OCI-LY1 (cell line): ENCODE results near the gene CMIP.

Source experiments
- H2AFZ ChIP-seq: fragments of 200-600 bp; sonication (generic), shearing (Covaris generic); 2 replicates; pipeline ENCODE4 v1.6.0; 2014; ENCODE audit warnings: antibody characterized with exemption, mild to moderate bottlenecking, low read length
- H3F3A ChIP-seq: fragments of 200-600 bp; sonication (generic), shearing (Covaris generic); 2 replicates; pipeline ENCODE4 v1.6.0; 2014; ENCODE audit warnings: mild to moderate bottlenecking, antibody characterized with exemption, low read length, moderate library complexity; ENCODE audit not compliant: insufficient read depth
- H3K27ac ChIP-seq: fragments of 200-600 bp; sonication (generic); 2 replicates; pipeline ENCODE4 v1.5.1; 2014; ENCODE audit warnings: low read length, mixed run types, mild to moderate bottlenecking, low read depth; ENCODE audit not compliant: poor library complexity, severe bottlenecking
- H3K27me3 ChIP-seq: fragments of 200-600 bp; sonication (generic); 2 replicates; pipeline ENCODE4 v1.6.0; 2014; ENCODE audit warnings: antibody characterized with exemption, mild to moderate bottlenecking, low read length, moderate library complexity; ENCODE audit not compliant: insufficient read depth
- H3K36me3 ChIP-seq: fragments of 200-600 bp; sonication (generic); 2 replicates; pipeline ENCODE4 v1.6.1; 2014; ENCODE audit warnings: mild to moderate bottlenecking, antibody characterized with exemption, low read length, moderate library complexity, mixed read lengths; ENCODE audit not compliant: insufficient read depth
- H3K4me1 ChIP-seq: fragments of 200-600 bp; sonication (generic); 2 replicates; pipeline ENCODE4 v1.5.1; 2014; ENCODE audit warnings: mild to moderate bottlenecking, low read length, moderate library complexity; ENCODE audit not compliant: insufficient read depth, severe bottlenecking
- H3K4me2 ChIP-seq: fragments of 200-600 bp; sonication (generic), shearing (Covaris generic); 2 replicates; pipeline ENCODE4 v1.6.1; 2014; ENCODE audit warnings: low read length
- H3K4me3 ChIP-seq: fragments of 200-600 bp; sonication (generic); 2 replicates; pipeline ENCODE4 v1.5.1; 2014; ENCODE audit warnings: low read length, low read depth, mild to moderate bottlenecking, mixed read lengths; ENCODE audit not compliant: poor library complexity, severe bottlenecking
- H3K79me2 ChIP-seq: fragments of 200-600 bp; shearing (Covaris generic); 2 replicates; pipeline ENCODE4 v1.6.1; 2016; ENCODE audit warnings: mixed run types, low read length, mixed read lengths; ENCODE audit not compliant: insufficient read depth
- H3K9ac ChIP-seq: fragments of 200-600 bp; sonication (generic), shearing (Covaris generic); 2 replicates; pipeline ENCODE4 v1.6.1; 2014; ENCODE audit warnings: mild to moderate bottlenecking, low read length, mixed read lengths
- H3K9me2 ChIP-seq: fragments of 200-600 bp; sonication (generic), shearing (Covaris generic); 2 replicates; pipeline ENCODE4 v1.6.1; 2014; ENCODE audit warnings: low read depth, mild to moderate bottlenecking, low read length, mixed read lengths
- H3K9me3 ChIP-seq: fragments of 200-600 bp; shearing (Covaris generic); 2 replicates; pipeline ENCODE4 v1.6.1; 2014; ENCODE audit warnings: low read length, mixed read lengths
- H4K20me1 ChIP-seq: fragments of 200-600 bp; sonication (generic), shearing (Covaris generic); 2 replicates; pipeline ENCODE4 v1.6.0; 2016; ENCODE audit warnings: mild to moderate bottlenecking, low read length; ENCODE audit not compliant: insufficient read depth
- CTCF ChIP-seq: fragments of 200-600 bp; sonication (generic), shearing (Covaris generic); IDR thresholded peaks from 2 replicates; pipeline ENCODE4 v1.5.1; 2017; ENCODE audit warnings: mild to moderate bottlenecking, antibody characterized with exemption, low read length, moderate library complexity, mixed read lengths
- EZH2 ChIP-seq: fragments of 200-600 bp; sonication (generic), shearing (Covaris generic); IDR thresholded peaks from 2 replicates; pipeline ENCODE4 v1.8.0; 2017; ENCODE audit warnings: borderline replicate concordance, mixed run types, mild to moderate bottlenecking, antibody characterized with exemption, low read length, moderate library complexity, mixed read lengths

CMIP gene

DNA sequence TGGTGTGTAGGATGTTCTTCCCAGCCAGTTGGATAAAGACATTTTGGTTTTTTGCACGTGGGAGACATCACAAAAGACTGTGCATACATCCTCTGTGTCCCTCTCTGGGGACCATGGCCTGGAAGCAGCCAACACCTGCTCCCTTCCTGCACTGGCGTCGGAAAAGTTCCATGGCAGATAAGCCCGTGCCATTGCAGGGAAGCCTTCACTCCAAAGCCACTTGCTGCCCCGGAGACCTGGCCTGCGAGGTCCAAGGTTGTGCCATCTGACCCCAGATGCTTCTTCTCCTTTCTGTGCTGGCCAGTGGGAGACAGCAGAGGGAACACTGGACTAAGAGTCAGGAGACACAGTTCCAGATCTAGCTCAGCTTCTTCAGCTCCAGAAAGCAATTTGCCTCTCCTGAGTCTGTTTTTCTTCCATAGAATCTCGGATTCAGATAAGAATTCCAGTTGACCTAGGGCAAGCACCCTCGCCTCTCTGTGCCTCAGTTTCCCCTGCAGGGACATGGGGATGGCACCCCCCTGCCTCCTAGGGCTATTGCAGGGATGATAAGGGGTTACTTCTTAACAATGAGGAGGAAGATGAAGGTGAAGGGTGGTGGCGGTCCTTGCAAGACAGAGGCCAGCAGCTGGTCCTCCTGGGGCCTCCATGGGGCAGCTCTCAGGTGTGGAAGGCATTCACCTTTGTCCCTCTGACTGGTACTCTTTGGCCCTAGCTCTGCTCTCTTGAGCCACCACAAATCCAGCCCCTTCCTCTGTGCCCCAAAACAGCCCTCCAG lies 134.2 kb downstream of the CMIP start:
- TF ChIP-seq CTCF (no peak), EZH2 (no peak)
- Histone ChIP-seq H3K27ac (no peak overlapping the region), H3K9me3 (no peaks in the 10 kb centered on the region)

GRCh38 chr16:81581107-81581506 lies 136.5 kb downstream of the CMIP start:
- H3K27ac ChIP-seq: no peak overlapping the region
- no peaks in the 10 kb centered on the region; the same call in 1 of the 2 replicates for H3K79me2 ChIP-seq
- TF ChIP-seq CTCF (no peak), EZH2 (no peak)
- H3K9me2 ChIP-seq: no peaks in the 10 kb centered on the region
- H3K4me2 ChIP-seq: no peak overlapping the region
- no peaks in the 10 kb centered on the region for H3K4me1 ChIP-seq
- H3F3A ChIP-seq: no peaks in the 10 kb centered on the region
- no peaks in the 10 kb centered on the region for H4K20me1 ChIP-seq
- no peaks in the 10 kb centered on the region for H3K27me3 ChIP-seq
- H3K9me3 ChIP-seq: no peaks in the 10 kb centered on the region
- H2AFZ ChIP-seq: no peak overlapping the region
- H3K9ac ChIP-seq: no peak overlapping the region
- no peak overlapping the region for H3K4me3 ChIP-seq
- peaks cover 10% of the 10 kb centered on the region; the same call in 1 of the 2 replicates for H3K36me3 ChIP-seq

More for the DNA sequence above, 134.2 kb downstream of the CMIP start:
- H3K36me3 ChIP-seq: peaks cover 5% of the 10 kb centered on the region; the same call in 1 of the 2 replicates
- no peaks in the 10 kb centered on the region; the same call in 1 of the 2 replicates for H3K79me2 ChIP-seq
- H3K4me2 ChIP-seq: no peak overlapping the region
- H3K4me3 ChIP-seq: no peak overlapping the region
- H3K4me1 ChIP-seq: no peaks in the 10 kb centered on the region
- H2AFZ ChIP-seq: no peak overlapping the region
- H3K27me3 ChIP-seq: no peaks in the 10 kb centered on the region
- H4K20me1 ChIP-seq: no peaks in the 10 kb centered on the region
- H3K9me2 ChIP-seq: no peaks in the 10 kb centered on the region
- no peak overlapping the region for H3K9ac ChIP-seq
- H3F3A ChIP-seq: no peaks in the 10 kb centered on the region

- Histone ChIP-seq H2AFZ (no peak overlapping the region), H3K9me2 (no peaks in the 10 kb centered on the region), H3K4me1 (no peaks in the 10 kb centered on the region), H3K4me2 (no peak overlapping the region), H4K20me1 (no peaks in the 10 kb centered on the region), H3K9me3 (no peaks in the 10 kb centered on the region), H3K27ac (no peak overlapping the region), H3F3A (no peaks in the 10 kb centered on the region), H3K27me3 (no peaks in the 10 kb centered on the region), H3K4me3 (no peak overlapping the region), H3K9ac (no peak overlapping the region), H3K79me2 (no peaks in the 10 kb centered on the region; the same call in none of the 2 replicates), H3K36me3 (peaks cover 5% of the 10 kb centered on the region; the same call in 1 of the 2 replicates)
- TF ChIP-seq EZH2: no peak
- TF ChIP-seq CTCF: peak; percentile 22; the same call in 1 of the 2 replicates
These were observed 138.2 kb downstream of the CMIP start for GRCh38 chr16:81582655-81583441.
